ENCODE data around the gene NUDC. TPM values are rescaled to one million over a fixed set of nuclear protein-coding genes. Genes with fewer than 3 reads are reported as not detected.

Gene NUDC
- total and polyA plus RNA-seq, 2 donors from 2014 or later, result 61.5 to 112 TPM

DNA sequence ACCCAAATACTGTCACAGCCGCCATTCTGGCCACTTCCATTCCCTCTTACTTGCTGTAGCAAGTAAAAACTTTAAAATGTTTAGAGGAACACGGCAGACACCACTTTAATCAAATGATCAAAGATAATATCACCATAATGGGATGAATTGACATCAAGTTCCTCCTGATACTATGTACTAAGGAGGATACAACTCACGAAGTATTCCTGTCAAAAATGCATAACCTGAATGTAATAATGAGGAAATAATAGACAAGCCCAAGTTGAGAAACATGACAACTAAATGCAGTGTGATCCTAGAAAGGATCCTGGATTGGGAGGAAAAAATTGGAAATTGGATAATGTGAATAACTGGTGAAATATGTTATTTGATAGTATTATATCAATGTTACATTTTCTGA lies 34.8 kb downstream of the NUDC start:
- Histone ChIP-seq H3K4me3 (ENCODE audit: low read length in 3 of 3) (no peak overlapping the region), H3K27ac (ENCODE audit: low read depth in 2 of 2, low read length in 2 of 2) (no peak overlapping the region), H3K36me3 (ENCODE audit: control insufficient read depth in 2 of 3, insufficient read depth in 3 of 3, low read length in 3 of 3) (peaks cover 0 to 3% (median 0%) of the 10 kb centered on the region in 3 donors), H3K9ac (ENCODE audit: low read length in 3 of 3) (no peak overlapping the region), H3K4me1 (ENCODE audit: control insufficient read depth in 2 of 3, insufficient read depth in 2 of 3, low read depth in 1 of 3, low read length in 3 of 3) (peaks cover 0 to 4% (median 0%) of the 10 kb centered on the region in 3 donors), H3K27me3 (ENCODE audit: control insufficient read depth, insufficient read depth, low read length) (peaks cover 3% of the 10 kb centered on the region), H3K9me3 (ENCODE audit: control insufficient read depth in 2 of 3, insufficient read depth in 1 of 3, low read length in 3 of 3) (peaks cover 0 to 3% (median 0%) of the 10 kb centered on the region in 3 donors)
- intact Hi-C loops (cut with DNase I), result no loop called here
- DNase-seq (no peak), FAIRE-seq (no peak)
- TF ChIP-seq, protein P1, sequence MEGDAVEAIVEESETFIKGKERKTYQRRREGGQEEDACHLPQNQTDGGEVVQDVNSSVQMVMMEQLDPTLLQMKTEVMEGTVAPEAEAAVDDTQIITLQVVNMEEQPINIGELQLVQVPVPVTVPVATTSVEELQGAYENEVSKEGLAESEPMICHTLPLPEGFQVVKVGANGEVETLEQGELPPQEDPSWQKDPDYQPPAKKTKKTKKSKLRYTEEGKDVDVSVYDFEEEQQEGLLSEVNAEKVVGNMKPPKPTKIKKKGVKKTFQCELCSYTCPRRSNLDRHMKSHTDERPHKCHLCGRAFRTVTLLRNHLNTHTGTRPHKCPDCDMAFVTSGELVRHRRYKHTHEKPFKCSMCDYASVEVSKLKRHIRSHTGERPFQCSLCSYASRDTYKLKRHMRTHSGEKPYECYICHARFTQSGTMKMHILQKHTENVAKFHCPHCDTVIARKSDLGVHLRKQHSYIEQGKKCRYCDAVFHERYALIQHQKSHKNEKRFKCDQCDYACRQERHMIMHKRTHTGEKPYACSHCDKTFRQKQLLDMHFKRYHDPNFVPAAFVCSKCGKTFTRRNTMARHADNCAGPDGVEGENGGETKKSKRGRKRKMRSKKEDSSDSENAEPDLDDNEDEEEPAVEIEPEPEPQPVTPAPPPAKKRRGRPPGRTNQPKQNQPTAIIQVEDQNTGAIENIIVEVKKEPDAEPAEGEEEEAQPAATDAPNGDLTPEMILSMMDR (IDR thresholded peaks at IDR 0.05; ENCODE audit: borderline replicate concordance, extremely low read depth, insufficient read depth), result no peak

DNA sequence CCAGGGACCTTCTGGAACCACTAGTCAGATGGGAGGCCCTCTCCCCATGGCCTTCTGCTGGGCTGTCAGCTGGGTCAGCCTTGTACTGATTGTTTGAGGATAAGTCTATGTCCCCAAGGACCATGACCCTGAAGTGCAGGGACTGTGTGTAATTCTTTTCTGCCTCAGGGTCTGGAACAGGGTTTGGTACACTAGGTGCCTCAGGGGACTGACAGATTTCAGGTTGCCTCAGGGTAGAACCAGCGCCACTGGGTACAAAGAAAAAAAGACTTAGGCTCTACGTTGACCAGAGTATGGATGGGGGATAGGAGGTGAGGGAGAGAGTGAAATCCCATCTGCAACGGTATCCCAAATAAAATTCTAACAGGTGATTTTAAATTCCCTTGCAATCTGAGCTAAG lies 35.8 kb downstream of the NUDC start:
- Histone ChIP-seq H3K9ac (ENCODE audit: low read length in 3 of 3) (no peak overlapping the region), H3K4me3 (ENCODE audit: low read length in 3 of 3) (no peak overlapping the region), H3K4me1 (ENCODE audit: control insufficient read depth in 2 of 3, insufficient read depth in 2 of 3, low read depth in 1 of 3, low read length in 3 of 3) (peaks cover 0 to 4% (median 0%) of the 10 kb centered on the region in 3 donors), H3K9me3 (ENCODE audit: control insufficient read depth in 2 of 3, insufficient read depth in 1 of 3, low read length in 3 of 3) (peaks cover 0 to 3% (median 0%) of the 10 kb centered on the region in 3 donors), H3K27ac (ENCODE audit: low read depth in 2 of 2, low read length in 2 of 2) (no peak overlapping the region), H3K27me3 (ENCODE audit: control insufficient read depth, insufficient read depth, low read length) (peaks cover 3% of the 10 kb centered on the region), H3K36me3 (ENCODE audit: control insufficient read depth in 2 of 3, insufficient read depth in 3 of 3, low read length in 3 of 3) (no peaks in the 10 kb centered on the region)
- intact Hi-C loops (cut with DNase I), result no loop called here
- TF ChIP-seq, protein P1 (IDR thresholded peaks at IDR 0.05; ENCODE audit: borderline replicate concordance, extremely low read depth, insufficient read depth), result no peak
- FAIRE-seq (no peak), DNase-seq (no peak)

DNA sequence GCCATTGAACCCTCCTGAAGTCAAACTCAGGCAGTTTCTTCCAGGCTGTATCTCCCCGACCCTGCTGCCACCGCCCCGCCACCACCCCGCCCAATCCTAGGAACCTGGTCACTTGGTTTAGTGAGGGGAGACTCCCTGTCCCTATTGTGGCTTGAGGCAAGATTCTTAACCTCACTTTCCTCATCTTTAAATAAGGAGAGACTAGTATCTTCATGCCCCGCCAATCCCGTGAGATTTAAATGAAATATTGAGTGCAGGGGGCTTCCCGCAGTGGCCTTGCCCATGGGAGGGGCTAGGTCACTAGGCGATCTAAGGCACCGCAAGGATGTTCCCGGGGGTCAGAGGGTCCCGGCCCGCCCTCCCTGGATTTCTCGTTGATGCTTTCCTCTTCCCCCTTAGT lies 37.7 kb downstream of the NUDC start:
- Histone ChIP-seq H3K36me3 (ENCODE audit: control insufficient read depth in 2 of 3, insufficient read depth in 3 of 3, low read length in 3 of 3) (no peaks in the 10 kb centered on the region), H3K4me1 (ENCODE audit: control insufficient read depth in 2 of 3, insufficient read depth in 2 of 3, low read depth in 1 of 3, low read length in 3 of 3) (peaks cover 0 to 4% (median 0%) of the 10 kb centered on the region in 3 donors), H3K4me3 (ENCODE audit: low read length in 3 of 3) (peak overlapping the region in 2 of 3 donors; percentile 71 to 85), H3K9ac (ENCODE audit: low read length in 3 of 3) (peak overlapping the region in 2 of 3 donors; percentile 6 to 82), H3K9me3 (ENCODE audit: control insufficient read depth in 2 of 3, insufficient read depth in 1 of 3, low read length in 3 of 3) (peaks cover 0 to 3% (median 0%) of the 10 kb centered on the region in 3 donors), H3K27ac (ENCODE audit: low read depth in 2 of 2, low read length in 2 of 2) (no peak overlapping the region), H3K27me3 (ENCODE audit: control insufficient read depth, insufficient read depth, low read length) (peaks cover 3% of the 10 kb centered on the region)
- TF ChIP-seq, protein P1 (IDR thresholded peaks at IDR 0.05; ENCODE audit: borderline replicate concordance, extremely low read depth, insufficient read depth), result no peak
- DNase-seq (no peak), FAIRE-seq (no peak)
- intact Hi-C loops (cut with DNase I), result no loop called here

Measured in kidney (tissue), 14 donors.